ENCODE measurements around the gene SNRNP25.
"Not testable (repeated sequence)": the region's sequence is repeated elsewhere in the genome, so short reads cannot be mapped to it uniquely, and the experiment has no call there.

Gene SNRNP25

GRCh38 chr16:42069-42457, 11.6 kb upstream of the SNRNP25 start:
- no peak for FAIRE-seq

DNA sequence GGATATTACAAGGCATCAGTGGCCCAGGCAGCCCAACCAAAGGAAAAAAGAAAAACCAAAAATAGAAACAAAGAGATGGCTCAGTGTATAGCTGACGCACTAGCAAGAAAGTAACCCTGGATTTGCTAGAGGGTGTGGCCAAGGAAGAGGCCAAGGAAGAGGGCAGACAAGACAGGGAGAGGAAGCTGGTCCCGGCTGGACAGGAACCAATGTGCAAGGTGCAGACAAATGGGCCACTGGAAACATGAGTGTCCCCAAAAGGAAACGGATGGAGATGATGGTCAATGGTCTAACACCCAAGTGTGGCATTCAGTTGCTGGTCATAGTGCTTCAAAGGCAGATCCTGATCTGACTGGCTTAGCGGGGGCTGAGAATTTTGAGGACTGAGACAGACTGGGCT, 10.9 kb upstream of the SNRNP25 start:
- no peak for FAIRE-seq

- FAIRE-seq: no peak
These were observed 10.3 kb upstream of the SNRNP25 start for GRCh38 chr16:43294-43693.

- no peak for FAIRE-seq
These were observed 9.0 kb upstream of the SNRNP25 start for GRCh38 chr16:44655-45054.

- FAIRE-seq: no peak
These were observed 8.2 kb upstream of the SNRNP25 start for GRCh38 chr16:45454-45853.

- not testable (repeated sequence) for FAIRE-seq
These were observed 7.1 kb upstream of the SNRNP25 start for GRCh38 chr16:46510-46909.

DNA sequence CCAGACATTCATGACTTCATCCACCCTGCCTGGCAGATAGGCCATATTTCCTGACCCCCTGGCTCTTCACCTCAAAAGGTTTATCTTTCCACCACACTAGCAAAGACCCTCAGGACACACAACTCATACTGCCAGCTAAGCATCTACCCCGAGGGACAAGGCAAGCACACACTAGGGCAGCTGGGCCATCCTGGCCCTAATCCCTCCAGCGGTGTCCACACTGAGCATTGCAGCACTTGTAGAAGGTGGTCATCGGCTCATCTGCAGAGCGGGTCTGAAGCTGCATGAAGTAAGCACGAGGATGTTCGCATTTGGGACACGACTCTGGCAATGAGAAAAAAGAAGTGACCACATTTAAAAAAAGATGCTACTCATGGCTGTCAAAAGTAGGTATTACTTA, 6.4 kb upstream of the SNRNP25 start:
- no peak for FAIRE-seq

- FAIRE-seq: no peak
These were observed 2.6 kb upstream of the SNRNP25 start for GRCh38 chr16:50769-51591.

GRCh38 chr16:54237-54581, 581 bp downstream of the SNRNP25 start:
- no peak for FAIRE-seq

GRCh38 chr16:55571-56136, 2.0 kb downstream of the SNRNP25 start:
- FAIRE-seq: no peak

DNA sequence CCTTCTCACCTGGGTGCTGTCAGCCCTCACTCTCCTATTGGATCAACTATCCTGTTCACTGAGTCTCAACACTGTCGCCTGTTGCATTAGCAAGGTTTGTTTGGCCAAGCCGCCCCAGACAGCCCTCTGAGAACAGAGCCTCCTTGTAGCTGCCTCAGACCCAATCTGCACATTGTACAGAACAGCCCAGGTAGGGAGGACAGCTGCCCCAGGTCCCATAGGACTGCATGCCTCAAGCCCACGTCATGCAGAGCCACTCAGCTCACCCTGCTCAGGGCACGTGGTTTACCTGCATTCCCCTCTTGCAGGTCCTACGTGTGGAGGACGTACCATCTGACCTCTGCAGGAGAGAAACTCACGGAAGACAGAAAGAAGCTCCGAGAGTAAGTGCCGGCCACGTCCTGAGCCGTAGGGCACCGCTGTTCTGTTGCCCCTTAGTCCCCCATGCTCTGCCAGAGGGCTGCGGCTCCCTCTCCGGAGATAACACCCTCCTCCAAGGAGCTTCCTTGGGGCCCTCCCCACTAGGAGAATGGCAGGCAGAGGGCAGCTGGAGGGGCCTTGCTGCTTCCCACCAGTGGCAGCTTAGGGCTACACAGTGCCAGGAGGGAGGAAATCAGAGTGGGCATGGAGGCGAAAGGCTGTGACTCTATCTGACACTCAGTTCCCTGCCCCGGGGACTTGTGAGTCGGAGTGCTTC, 2.8 kb downstream of the SNRNP25 start:
- FAIRE-seq: no peak

GRCh38 chr16:57711-58110, 4.1 kb downstream of the SNRNP25 start:
- FAIRE-seq: no peak

DNA sequence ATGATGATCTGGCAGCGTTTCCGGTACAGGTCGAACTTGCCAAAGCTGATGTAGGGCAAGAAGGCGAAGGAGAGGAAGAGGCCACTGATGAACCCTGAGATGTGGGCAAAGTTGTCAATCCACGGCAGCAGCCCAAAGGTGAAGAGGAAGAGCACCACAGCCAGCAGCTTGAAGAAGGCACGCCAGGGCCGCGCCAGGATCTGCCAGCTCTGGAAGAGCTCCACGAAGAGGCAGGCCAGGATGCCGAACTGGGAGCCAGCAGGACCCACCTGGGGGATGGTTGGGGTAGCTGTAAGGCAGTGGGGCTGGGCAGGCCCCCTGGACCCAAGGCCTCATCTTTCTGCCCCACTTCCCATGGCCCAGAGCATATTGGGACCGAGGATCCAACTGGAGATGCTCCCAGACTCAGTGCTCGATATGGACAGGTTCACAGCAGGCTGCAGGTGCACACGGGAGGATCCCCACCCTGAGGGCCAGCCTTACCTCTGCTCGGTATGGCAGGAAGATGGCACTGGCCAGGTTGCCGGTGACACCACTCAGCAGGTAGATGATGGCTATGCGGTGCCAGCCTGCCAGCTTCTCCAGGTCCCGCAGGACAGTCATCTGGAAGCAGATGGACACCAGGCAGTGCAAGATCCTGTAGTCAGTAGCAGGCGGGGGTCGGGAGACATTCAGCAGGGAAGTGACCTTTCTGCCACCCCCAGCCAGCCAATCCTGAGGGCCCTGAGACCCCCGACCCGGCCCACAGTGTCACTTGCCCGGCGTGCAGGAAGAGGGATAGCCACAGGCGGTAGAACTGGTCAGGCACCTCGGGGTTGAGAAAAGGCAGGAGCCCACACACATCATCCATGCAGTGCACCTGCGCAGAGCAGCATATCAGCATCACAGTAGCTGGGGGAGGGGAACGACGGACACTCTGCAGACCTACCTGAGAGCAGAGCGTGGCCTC, 5.1 kb downstream of the SNRNP25 start:
- FAIRE-seq: no peak

DNA sequence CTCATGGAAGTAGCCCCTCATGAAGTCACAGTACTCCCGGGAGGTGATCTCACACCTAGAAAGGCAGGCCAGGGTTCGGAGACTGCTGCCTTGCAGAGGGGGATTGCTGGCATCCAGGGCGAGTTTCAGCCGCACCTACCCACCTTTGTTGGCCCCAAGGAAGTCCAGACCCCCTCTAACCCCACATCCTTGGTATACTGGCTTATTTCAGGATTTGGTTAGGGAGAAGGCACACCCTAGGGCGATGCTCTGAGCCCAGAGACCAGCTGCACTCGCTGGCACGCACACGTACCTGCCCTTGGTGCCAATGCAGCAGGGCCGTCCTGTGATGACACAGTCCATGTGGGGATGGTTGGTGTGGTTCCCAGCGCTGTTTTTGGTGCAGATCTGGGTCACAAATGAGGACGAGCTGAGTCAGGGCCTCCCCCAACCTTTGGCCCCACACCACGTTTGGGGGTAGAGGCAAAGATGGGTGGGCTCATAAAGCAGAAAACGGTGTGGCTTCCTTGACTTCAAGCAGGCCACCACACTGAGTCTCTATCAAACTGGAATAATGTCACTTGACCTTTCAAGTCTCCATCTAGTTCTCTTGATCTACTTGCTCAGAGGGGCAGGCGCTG, 5.9 kb downstream of the SNRNP25 start:
- FAIRE-seq: no peak

DNA sequence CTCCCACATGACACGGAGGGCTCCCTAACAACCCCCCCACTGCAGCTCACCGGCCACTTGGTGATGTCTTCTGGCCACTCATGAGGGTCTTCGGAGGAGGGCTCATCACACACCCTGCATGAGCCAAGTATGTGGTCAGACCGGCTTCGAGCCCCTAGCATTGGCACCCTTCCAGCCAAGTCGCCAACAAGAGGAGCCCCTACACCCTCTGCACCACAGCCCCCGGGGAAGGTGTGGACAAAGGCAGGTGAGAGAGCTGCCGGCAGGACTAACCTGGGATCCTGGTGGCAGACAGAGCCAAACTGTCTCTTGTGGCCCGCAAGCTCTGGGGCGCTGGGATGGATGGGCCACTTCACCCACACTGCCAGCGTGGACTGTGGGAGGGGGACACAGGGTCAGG, 6.5 kb downstream of the SNRNP25 start:
- no peak for FAIRE-seq

- FAIRE-seq: no peak
These were observed 7.6 kb downstream of the SNRNP25 start for GRCh38 chr16:60929-61878.

- no peak for FAIRE-seq
These were observed 8.3 kb downstream of the SNRNP25 start for GRCh38 chr16:61879-62281.

DNA sequence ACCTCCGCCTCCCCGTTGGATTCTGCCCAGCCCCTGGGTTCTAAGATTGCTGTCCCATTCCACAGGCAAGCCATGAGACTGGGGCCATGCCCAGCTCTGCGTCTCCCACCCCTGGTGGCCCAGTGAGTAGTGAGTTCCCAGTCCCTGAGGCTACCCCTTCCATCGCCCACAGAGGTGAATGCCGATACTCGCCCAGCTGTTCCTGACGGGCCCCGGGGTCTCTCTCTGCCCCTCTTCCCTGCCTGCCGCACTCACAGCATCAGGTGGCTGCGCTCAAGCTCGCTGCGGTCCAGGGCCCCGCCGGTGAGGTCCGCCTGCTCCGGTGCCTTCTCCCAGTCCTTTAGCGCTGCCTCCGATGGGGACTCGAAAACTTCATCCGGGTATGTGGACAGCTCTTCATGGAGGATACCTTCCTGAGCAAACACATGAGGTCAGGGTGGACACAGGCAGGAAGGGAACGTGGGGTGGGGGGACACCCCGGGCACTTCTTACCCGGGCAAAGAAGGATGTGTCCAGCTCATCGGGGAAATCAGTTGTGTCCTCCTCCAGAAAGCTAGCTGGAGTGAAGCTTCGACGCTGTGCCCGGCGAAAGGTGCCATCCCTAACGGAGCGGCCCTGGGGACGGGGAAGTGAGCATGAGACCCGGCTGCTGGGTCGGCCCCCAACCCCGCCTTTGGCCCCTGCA, 8.8 kb downstream of the SNRNP25 start:
- no peak for FAIRE-seq

- no peak for FAIRE-seq
These were observed 9.4 kb downstream of the SNRNP25 start for GRCh38 chr16:62968-63391.

- no peak for FAIRE-seq
These were observed 9.8 kb downstream of the SNRNP25 start for GRCh38 chr16:63466-63865.
